ENCODE data around the gene POC1A.

POC1A gene

GRCh38 chr3:52150860-52151259 lies 3.4 kb downstream of the POC1A start:
- TF ChIP-seq CTCF (conservative IDR thresholded peaks at IDR 0.05; ENCODE audit: low read depth, low read length) = no peak
- no peak overlapping the region for H3K4me3 ChIP-seq (ENCODE audit: low read length)
- DNase-seq (ENCODE audit: low read depth) = no peak

DNA sequence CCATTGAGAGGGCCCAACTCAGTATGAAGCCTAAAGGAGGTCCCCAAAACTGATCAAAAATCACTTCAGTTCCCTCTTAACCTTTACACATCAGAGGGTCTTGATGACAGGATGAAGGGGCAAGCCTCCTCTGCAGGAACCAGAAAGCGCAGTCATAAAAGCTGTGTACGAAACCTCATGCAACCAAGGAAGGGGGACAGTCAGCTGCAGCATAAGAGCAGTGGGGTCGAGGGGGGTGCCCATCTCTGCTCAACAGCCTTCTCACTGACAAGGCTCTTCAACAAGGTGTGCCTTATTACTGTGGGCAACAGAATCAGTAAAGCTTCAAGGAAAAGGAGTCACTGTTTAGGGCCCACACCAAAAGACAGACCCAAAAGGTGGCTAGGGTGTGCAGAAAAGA lies 3.9 kb downstream of the POC1A start:
- no peak overlapping the region for H3K4me3 ChIP-seq (ENCODE audit: low read length)
- DNase-seq (ENCODE audit: low read depth) = no peak
- no peak for TF ChIP-seq CTCF (conservative IDR thresholded peaks at IDR 0.05; ENCODE audit: low read depth, low read length)

DNA sequence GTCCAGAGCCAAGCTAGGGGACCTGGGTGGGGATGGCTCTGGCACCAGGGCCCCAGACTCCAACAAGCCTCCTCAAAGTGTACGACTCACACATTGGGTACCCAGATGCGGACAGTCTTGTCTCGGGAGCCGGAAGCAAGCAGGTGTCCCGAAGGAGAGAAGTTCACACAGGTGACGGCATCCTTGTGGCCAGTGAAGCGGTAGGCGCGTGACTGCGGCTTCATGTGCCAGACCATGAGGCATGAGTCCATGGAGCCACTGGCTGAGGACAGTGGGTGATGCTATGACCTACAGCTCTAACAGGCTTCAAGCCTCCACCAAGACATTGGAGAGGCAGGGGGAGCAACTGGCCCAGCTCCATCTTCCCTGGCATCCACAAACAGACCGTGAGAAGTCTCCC lies 4.5 kb downstream of the POC1A start:
- TF ChIP-seq CTCF (conservative IDR thresholded peaks at IDR 0.05; ENCODE audit: low read depth, low read length) = no peak
- no peak for DNase-seq (ENCODE audit: low read depth)
- no peak overlapping the region for H3K4me3 ChIP-seq (ENCODE audit: low read length)

DNA sequence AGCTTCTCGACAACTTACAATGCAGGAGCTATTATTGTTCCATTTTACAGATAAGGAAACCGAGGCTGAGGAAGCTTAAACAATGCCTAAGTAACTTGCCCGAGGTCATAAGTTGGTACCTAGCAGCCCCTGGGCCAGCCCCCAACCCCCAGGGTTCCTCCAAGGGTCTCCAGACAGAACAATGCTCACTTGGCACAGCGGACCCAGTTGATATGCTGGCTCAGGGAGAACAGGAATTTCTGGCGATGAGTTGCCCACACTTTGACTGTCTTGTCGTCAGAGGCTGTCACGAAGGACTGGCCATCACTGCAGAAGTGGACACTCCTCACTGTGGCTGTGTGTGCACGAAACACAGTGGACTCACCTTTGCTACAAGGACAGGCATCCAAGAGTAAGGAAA lies 5.2 kb downstream of the POC1A start:
- TF ChIP-seq CTCF (conservative IDR thresholded peaks at IDR 0.05; ENCODE audit: low read depth, low read length) = no peak
- H3K4me3 ChIP-seq (ENCODE audit: low read length) = no peak overlapping the region
- no peak for DNase-seq (ENCODE audit: low read depth)

GRCh38 chr3:52147804-52148203 lies 6.4 kb downstream of the POC1A start:
- no peak overlapping the region for H3K4me3 ChIP-seq (ENCODE audit: low read length)
- no peak for DNase-seq (ENCODE audit: low read depth)
- TF ChIP-seq CTCF (conservative IDR thresholded peaks at IDR 0.05; ENCODE audit: low read depth, low read length) = no peak

- H3K4me3 ChIP-seq (ENCODE audit: low read length) = no peak overlapping the region
- no peak for DNase-seq (ENCODE audit: low read depth)
- no peak for TF ChIP-seq CTCF (conservative IDR thresholded peaks at IDR 0.05; ENCODE audit: low read depth, low read length)
Observed at GRCh38 chr3:52146811-52147210, 7.4 kb downstream of the POC1A start.

GRCh38 chr3:52146189-52146588 lies 8.0 kb downstream of the POC1A start:
- no peak for TF ChIP-seq CTCF (conservative IDR thresholded peaks at IDR 0.05; ENCODE audit: low read depth, low read length)
- no peak for DNase-seq (ENCODE audit: low read depth)
- H3K4me3 ChIP-seq (ENCODE audit: low read length) = no peak overlapping the region
